K562 (cell line): ENCODE measurements around the gene KLK3. TPM values are rescaled to one million over a fixed set of nuclear protein-coding genes. Genes with fewer than 3 reads are reported as not detected.

Experiments
- ERF ChIP-seq: fragments of 450-650 bp; formaldehyde crosslinking; IDR thresholded peaks from 2 replicates; pipeline ENCODE4 v1.4.0; 2020; ENCODE audit warnings: mild to moderate bottlenecking, mixed read lengths
- HDAC1 ChIP-seq, 2 experiments: fragments of 450-650 bp; IDR thresholded peaks; 2 replicates each; pipeline ENCODE4 v1.6.1; 2016 to 2017; ENCODE audit warnings: inconsistent platforms in 1 of 2, mild to moderate bottlenecking in 1 of 2, moderate library complexity in 1 of 2
- HDGF ChIP-seq: fragments of 450-650 bp; IDR thresholded peaks from 2 replicates; pipeline ENCODE4 v1.6.1; 2016
- MGA ChIP-seq: fragments of 450-650 bp; IDR thresholded peaks from 2 replicates; pipeline ENCODE4 v1.6.1; 2016; ENCODE audit warnings: mild to moderate bottlenecking, moderate library complexity
- SMARCA4 ChIP-seq: fragments of 450-650 bp; IDR thresholded peaks from 2 replicates; pipeline ENCODE4 v1.6.1; 2016
- polyA plus RNA-seq, 8 experiments: library from polyadenylated mRNA; depleted of rRNA in 4 of 8; stranded (reverse) in 5 of 8; unstranded in 3 of 8; fragments of >200 nt; fragmentation: Nextera tagmentation in 2 of 8; fragmentation: Illumina TruSeq in 1 of 8; extraction: Ambion mirVana in 2 of 8; extraction: Trizol in 1 of 8; gene quantifications; 2 replicates each; pipeline versions ENCODE4 v1.2.1 to v1.2.3, GENCODE V29; 2011 to 2014; ENCODE audit warnings: inconsistent platforms in 1 of 8, missing spikeins in 1 of 8
- total RNA-seq, 7 experiments: library from RNA; depleted of rRNA in 6 of 7; stranded (reverse); fragments of >200 nt in 6 of 7; fragmentation: Illumina TruSeq in 2 of 7; extraction: Trizol in 2 of 7; gene quantifications; 2 replicates each; pipeline versions ENCODE4 v1.2.1 to v1.2.3, GENCODE V29; 2011 to 2021; ENCODE audit warnings: low replicate concordance in 1 of 7

The KLK3 gene
- total and polyA plus RNA-seq, 9 of the 15 experiments (the other 6 are each of a cell fraction or from before 2014, with no cell fraction given) = not detected

GRCh38 chr19:50820086-50820485, 34.6 kb upstream of the KLK3 start (continued):
- TF ChIP-seq MGA = peak; percentile 96
- TF ChIP-seq ERF = 0 out of 2 replicates have a peak, but pooled peaks have one; percentile 49
- no peak for TF ChIP-seq HDGF
- no peak for TF ChIP-seq SMARCA4
- no peak for TF ChIP-seq HDAC1 (IDR thresholded peaks at IDR 0.05)
